Breast epithelium (tissue), 3 donors: Measurements from ENCODE around the gene EFCAB5.

Experiments
- POLR2A ChIP-seq: fragments of 450-650 bp; IDR thresholded peaks from one replicate; pipeline ENCODE4 v1.6.1; 2016; ENCODE audit warnings: antibody characterized with exemption, mild to moderate bottlenecking, moderate library complexity
- POLR2AphosphoS5 ChIP-seq, 3 donors: sonication (generic); formaldehyde crosslinking; IDR thresholded peaks; one replicate each; pipeline ENCODE4 v1.6.1; 2017; ENCODE audit warnings: antibody characterized with exemption in 3 of 3
- TF ChIP-seq, protein P1 (sequence below), 3 donors: fragments of 450-650 bp; IDR thresholded peaks; one replicate each; pipeline ENCODE4 v1.5.1; 2016 to 2017; ENCODE audit warnings: antibody characterized with exemption in 3 of 3, mild to moderate bottlenecking in 3 of 3, moderate library complexity in 3 of 3

DNA sequence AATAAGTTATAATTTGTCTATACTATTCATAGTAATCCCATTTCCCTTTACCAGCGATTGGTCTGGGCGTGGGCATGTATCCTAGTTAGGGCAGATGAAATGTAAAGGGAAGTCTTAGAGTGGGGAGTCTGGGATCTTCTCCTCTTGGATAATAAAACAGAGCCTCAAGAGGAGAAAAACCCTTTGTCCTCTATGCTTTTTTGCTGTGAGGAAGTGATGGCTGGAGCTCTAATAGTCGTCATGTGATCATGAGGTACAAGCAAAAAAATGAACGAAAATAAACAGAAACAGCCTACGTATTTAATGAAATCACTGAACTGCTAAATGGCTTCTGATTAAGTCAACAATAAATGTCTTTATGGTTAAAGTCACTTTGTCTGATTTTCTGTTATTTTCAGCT, 26.8 kb downstream of the EFCAB5 start:
- TF ChIP-seq POLR2A, result no peak
- TF ChIP-seq, protein P1, sequence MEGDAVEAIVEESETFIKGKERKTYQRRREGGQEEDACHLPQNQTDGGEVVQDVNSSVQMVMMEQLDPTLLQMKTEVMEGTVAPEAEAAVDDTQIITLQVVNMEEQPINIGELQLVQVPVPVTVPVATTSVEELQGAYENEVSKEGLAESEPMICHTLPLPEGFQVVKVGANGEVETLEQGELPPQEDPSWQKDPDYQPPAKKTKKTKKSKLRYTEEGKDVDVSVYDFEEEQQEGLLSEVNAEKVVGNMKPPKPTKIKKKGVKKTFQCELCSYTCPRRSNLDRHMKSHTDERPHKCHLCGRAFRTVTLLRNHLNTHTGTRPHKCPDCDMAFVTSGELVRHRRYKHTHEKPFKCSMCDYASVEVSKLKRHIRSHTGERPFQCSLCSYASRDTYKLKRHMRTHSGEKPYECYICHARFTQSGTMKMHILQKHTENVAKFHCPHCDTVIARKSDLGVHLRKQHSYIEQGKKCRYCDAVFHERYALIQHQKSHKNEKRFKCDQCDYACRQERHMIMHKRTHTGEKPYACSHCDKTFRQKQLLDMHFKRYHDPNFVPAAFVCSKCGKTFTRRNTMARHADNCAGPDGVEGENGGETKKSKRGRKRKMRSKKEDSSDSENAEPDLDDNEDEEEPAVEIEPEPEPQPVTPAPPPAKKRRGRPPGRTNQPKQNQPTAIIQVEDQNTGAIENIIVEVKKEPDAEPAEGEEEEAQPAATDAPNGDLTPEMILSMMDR (IDR thresholded peaks at IDR 0.05), result no peak
- no peak for TF ChIP-seq POLR2AphosphoS5 (IDR thresholded peaks at IDR 0.05)
